HG03439 (cell line): ENCODE data around the gene TSHZ3.

Experiments
- ATAC-seq: cut with Tn5 transposase; IDR thresholded peaks from one replicate; pipeline ENCODE4 v1.9.1; 2021; ENCODE audit warnings: mild to moderate bottlenecking, moderate library complexity; ENCODE audit not compliant: unreplicated experiment

The TSHZ3 gene

DNA sequence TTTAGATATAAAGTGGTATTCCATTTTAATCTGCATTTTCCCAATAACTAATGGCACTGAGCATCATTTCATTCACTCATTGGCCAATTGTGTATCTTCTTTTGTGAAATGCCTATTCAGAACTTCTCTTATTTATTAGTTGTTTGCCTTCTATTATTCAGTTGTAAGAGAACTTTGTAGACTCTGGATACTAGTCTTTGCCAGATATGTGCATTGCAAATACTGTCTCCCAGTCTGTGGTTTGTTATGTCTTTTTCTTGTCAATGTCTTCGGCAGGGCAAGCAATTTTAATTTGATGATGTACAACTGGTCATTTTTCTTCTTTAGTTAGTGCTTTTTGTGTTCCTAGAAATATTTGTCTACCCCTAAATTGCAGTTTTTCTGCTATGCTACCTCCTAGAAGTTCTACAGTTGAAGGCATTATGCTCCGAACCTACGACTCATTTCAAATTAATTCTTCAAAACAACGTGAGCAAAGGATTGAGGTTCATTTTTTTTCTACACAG, 115.9 kb downstream of the TSHZ3 start:
- no peak for ATAC-seq

DNA sequence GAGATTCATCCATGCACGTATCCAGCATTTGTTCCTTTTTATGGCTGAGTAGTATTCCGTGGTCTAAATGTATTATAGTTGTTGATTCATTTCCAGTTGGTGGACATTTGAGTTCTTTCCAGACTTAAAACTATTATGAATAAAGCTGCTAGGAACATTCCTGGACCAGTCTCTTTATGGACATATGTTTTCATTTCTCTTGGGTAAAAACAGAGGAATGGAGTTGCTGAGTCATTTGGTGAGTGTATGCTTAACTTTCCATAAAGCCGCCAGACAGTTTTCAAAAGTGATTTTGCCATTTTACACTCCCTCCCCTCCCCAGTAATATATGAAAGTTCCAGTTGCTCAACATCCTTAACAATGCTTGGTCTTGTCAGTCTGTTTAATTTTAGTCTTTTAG, 116.4 kb downstream of the TSHZ3 start:
- no peak for ATAC-seq

DNA sequence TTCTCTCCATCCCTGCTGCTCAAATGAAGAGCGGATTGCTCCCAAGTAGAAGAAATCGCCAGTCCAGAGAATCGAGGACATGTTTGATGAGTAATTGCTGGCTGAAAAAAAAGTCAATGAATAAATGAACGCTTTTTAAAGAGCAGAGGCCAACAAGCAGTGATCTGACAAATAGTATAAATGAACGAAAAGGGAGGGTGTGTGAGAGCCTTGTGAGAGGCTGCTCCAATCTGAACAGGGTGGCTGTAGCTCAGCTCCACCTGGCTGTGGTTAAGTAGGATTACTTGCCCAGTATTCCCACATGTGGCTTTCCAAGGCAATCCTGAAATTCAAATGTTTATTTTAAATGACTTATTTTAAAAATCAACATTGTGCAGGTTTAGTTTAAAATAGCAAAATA, 117.1 kb downstream of the TSHZ3 start:
- ATAC-seq, result no peak

DNA sequence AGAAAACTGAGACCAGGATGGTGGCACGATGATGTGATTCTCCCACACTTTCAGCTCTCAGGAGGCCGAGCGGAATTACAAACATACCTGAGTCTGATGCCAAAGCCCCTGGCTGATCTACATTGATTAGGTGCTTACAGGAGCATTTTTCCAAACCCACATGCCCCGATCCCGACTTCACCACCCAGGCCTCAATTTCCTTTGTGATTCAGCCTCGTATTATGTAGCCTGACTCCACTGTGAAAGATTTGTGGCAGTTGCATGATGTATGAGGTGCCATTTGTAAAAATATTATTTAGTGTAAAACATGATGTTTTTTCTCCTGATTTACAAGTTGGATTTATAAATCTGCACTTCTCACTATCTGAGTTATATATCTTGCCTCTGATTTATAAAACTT, 118.0 kb downstream of the TSHZ3 start:
- no peak for ATAC-seq

DNA sequence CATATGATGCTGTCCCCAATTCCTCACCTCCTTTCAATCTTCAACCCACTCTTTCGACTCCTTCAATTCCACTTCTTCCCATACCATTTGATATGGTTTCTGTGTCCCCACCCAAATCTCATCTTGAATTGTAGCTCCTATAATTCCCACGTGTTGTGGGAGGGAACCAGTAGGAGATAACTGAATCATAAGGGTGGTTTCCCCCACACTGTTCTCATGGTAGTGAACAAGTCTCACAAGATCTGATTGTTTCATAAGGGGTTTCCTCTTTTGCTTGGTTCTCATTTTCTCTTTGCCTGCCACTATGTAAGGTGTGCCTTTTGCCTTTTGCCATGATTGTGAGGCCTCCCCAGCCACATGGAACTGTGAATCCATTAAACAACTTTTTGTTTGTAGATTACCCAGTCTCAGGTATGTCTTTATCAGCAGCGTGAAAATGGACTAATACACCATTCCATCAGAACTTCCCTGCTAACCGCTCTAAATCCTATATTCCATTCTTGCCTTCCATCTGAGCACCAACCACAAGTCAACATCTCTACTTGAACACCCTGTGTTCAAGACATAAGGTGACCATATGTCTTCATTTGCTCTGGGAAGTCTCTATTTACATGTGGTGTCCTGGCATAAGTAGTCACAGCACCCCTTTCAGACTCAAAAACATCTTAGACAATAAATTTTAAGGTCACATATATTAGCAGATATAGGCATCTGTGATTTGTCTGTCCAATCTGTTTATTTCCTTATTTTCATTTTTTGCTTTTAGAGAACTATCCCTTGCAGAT, 122.9 kb downstream of the TSHZ3 start:
- ATAC-seq, result no peak
